Dendritic cell treated with granulocyte-macrophage colony-stimulating factor and Interleukin-4, amounts not matched to agents 40 ng/mL and 50 ng/mL, for 4 days (primary cell): ENCODE results near the gene PLCD3.

Experiments
- H3K27ac Mint-ChIP-seq: one replicate; pipeline ENCODE4 v1.8.0; 2022; ENCODE audit warnings: mild to moderate bottlenecking, mixed read lengths
- H3K27me3 Mint-ChIP-seq: one replicate; pipeline ENCODE4 v1.8.0; 2022; ENCODE audit warnings: mild to moderate bottlenecking, mixed read lengths
- H3K36me3 Mint-ChIP-seq: one replicate; pipeline ENCODE4 v1.8.0; 2022; ENCODE audit warnings: low read depth, mixed read lengths
- H3K4me1 Mint-ChIP-seq: one replicate; pipeline ENCODE4 v1.8.0; 2022; ENCODE audit warnings: low read depth, mixed read lengths
- H3K4me3 Mint-ChIP-seq: one replicate; pipeline ENCODE4 v1.8.0; 2022; ENCODE audit warnings: mild to moderate bottlenecking, moderate library complexity, mixed read lengths
- H3K9me3 Mint-ChIP-seq: one replicate; pipeline ENCODE4 v1.8.0; 2022; ENCODE audit warnings: mixed read lengths
- intact Hi-C: fragments of 100-400 bp; cut with micrococcal nuclease; formaldehyde crosslinking; loops from one replicate; pipeline ENCODE4 v1.15.0; 2022

Gene PLCD3

GRCh38 chr17:45135192-45135977 lies 3.1 kb upstream of the PLCD3 start, which contains the start of gene ACBD4:
Gene ACBD4, plus strand, starts transcription at chr17:45135687. Its CDS starts 458 bp downstream, at chr17:45136145.
- Mint-ChIP-seq H3K4me3 (peak within 1 kb of the TSS; percentile 87), H3K36me3 (peaks cover 26% of the 10 kb centered on the region), H3K4me1 (peaks cover 25% of the 10 kb centered on the region), H3K27me3 (peaks cover 15% of the 10 kb centered on the region), H3K27ac (peak within 1 kb of the TSS; percentile 82), H3K9me3 (no peaks in the 10 kb centered on the region)
- intact Hi-C loops = loop anchor here (1.0 to 10.0 kb wide), 3 partner anchors 13 to 221 kb away; partner anchors contain the start of genes GFAP and HEXIM1

GRCh38 chr17:45132572-45133463 lies 503 bp upstream of the PLCD3 start:
- Mint-ChIP-seq H3K9me3 (no peaks in the 10 kb centered on the region), H3K27me3 (peaks cover 17% of the 10 kb centered on the region), H3K4me3 (peak overlapping the region; percentile 84), H3K4me1 (peaks cover 25% of the 10 kb centered on the region), H3K27ac (peak overlapping the region; percentile 72), H3K36me3 (peaks cover 7% of the 10 kb centered on the region)
- intact Hi-C loops = loop anchor here (10.0 kb wide), 1 partner anchor 218 kb away; the partner anchor contains the start of gene GFAP

GRCh38 chr17:45131616-45132319 lies 547 bp downstream of the PLCD3 start:
- Mint-ChIP-seq H3K27ac (peak overlapping the region; percentile 72), H3K4me3 (peak overlapping the region; percentile 84), H3K4me1 (peaks cover 30% of the 10 kb centered on the region), H3K9me3 (no peaks in the 10 kb centered on the region), H3K27me3 (peaks cover 17% of the 10 kb centered on the region), H3K36me3 (peaks cover 4% of the 10 kb centered on the region)
- intact Hi-C loops = loop anchor here (10.0 kb wide), 1 partner anchor 217 kb away; the partner anchor contains the start of gene GFAP

GRCh38 chr17:45130681-45131615 lies 1.4 kb downstream of the PLCD3 start:
- Mint-ChIP-seq H3K9me3 (no peaks in the 10 kb centered on the region), H3K36me3 (peaks cover 4% of the 10 kb centered on the region), H3K4me3 (no peak overlapping the region), H3K27ac (no peak overlapping the region), H3K4me1 (peaks cover 22% of the 10 kb centered on the region), H3K27me3 (peaks cover 17% of the 10 kb centered on the region)
- intact Hi-C loops = loop anchor here (10.0 kb wide), 1 partner anchor 216 kb away; the partner anchor contains the start of gene GFAP

GRCh38 chr17:45129940-45130680 lies 2.2 kb downstream of the PLCD3 start:
- Mint-ChIP-seq H3K36me3 (no peaks in the 10 kb centered on the region), H3K4me3 (no peak overlapping the region), H3K9me3 (no peaks in the 10 kb centered on the region), H3K27ac (no peak overlapping the region), H3K4me1 (peaks cover 17% of the 10 kb centered on the region), H3K27me3 (peaks cover 17% of the 10 kb centered on the region)
- intact Hi-C loops = loop anchor here (10.0 kb wide), 1 partner anchor 215 kb away; the partner anchor contains the start of gene GFAP

- Mint-ChIP-seq H3K4me3 (no peak overlapping the region), H3K36me3 (no peaks in the 10 kb centered on the region), H3K9me3 (no peaks in the 10 kb centered on the region), H3K4me1 (peaks cover 20% of the 10 kb centered on the region), H3K27ac (no peak overlapping the region), H3K27me3 (peaks cover 17% of the 10 kb centered on the region)
- intact Hi-C loops = no loop called here
Observed at GRCh38 chr17:45129426-45129939, 2.8 kb downstream of the PLCD3 start.

- peaks cover 25% of the 10 kb centered on the region for H3K4me1 Mint-ChIP-seq
- H3K27me3 Mint-ChIP-seq = peaks cover 17% of the 10 kb centered on the region
- no peak overlapping the region for H3K4me3 Mint-ChIP-seq
- H3K36me3 Mint-ChIP-seq = no peaks in the 10 kb centered on the region
- intact Hi-C loops = no loop called here
- no peak overlapping the region for H3K27ac Mint-ChIP-seq
- no peaks in the 10 kb centered on the region for H3K9me3 Mint-ChIP-seq
Observed at GRCh38 chr17:45128989-45129388, 3.3 kb downstream of the PLCD3 start.

GRCh38 chr17:45128331-45128730 lies 4.0 kb downstream of the PLCD3 start:
- no peaks in the 10 kb centered on the region for H3K36me3 Mint-ChIP-seq
- peaks cover 17% of the 10 kb centered on the region for H3K27me3 Mint-ChIP-seq
- intact Hi-C loops = no loop called here
- no peaks in the 10 kb centered on the region for H3K9me3 Mint-ChIP-seq
- H3K27ac Mint-ChIP-seq = no peak overlapping the region
- no peak overlapping the region for H3K4me3 Mint-ChIP-seq
- peaks cover 27% of the 10 kb centered on the region for H3K4me1 Mint-ChIP-seq

- intact Hi-C loops = no loop called here
- H3K27ac Mint-ChIP-seq = no peak overlapping the region
Observed at GRCh38 chr17:45127548-45128300, 4.6 kb downstream of the PLCD3 start.

GRCh38 chr17:45127207-45127547 lies 5.1 kb downstream of the PLCD3 start:
- Mint-ChIP-seq H3K27ac (no peak overlapping the region), H3K4me1 (peaks cover 32% of the 10 kb centered on the region), H3K27me3 (peaks cover 17% of the 10 kb centered on the region), H3K36me3 (no peaks in the 10 kb centered on the region), H3K4me3 (no peak overlapping the region), H3K9me3 (no peaks in the 10 kb centered on the region)
- intact Hi-C loops = no loop called here

More at GRCh38 chr17:45127548-45128300, 4.6 kb downstream of the PLCD3 start:
- Mint-ChIP-seq H3K4me3 (no peak overlapping the region), H3K9me3 (no peaks in the 10 kb centered on the region), H3K36me3 (no peaks in the 10 kb centered on the region), H3K27me3 (peaks cover 17% of the 10 kb centered on the region), H3K4me1 (peaks cover 32% of the 10 kb centered on the region)

- intact Hi-C loops = no loop called here
- Mint-ChIP-seq H3K27ac (no peak overlapping the region), H3K4me3 (no peak overlapping the region)
Observed at GRCh38 chr17:45125509-45125908, 6.8 kb downstream of the PLCD3 start.

More at GRCh38 chr17:45125509-45125908, 6.8 kb downstream of the PLCD3 start:
- no peaks in the 10 kb centered on the region for H3K36me3 Mint-ChIP-seq
- H3K27me3 Mint-ChIP-seq = peaks cover 19% of the 10 kb centered on the region
- peaks cover 24% of the 10 kb centered on the region for H3K4me1 Mint-ChIP-seq
- H3K9me3 Mint-ChIP-seq = no peaks in the 10 kb centered on the region
